Osteoblast (primary cell): Measurements from ENCODE around the gene TP53I3. TPM values are rescaled to one million over a fixed set of nuclear protein-coding genes. Genes with fewer than 3 reads are reported as not detected.

Experiments
- DNase-seq: peaks from one replicate; pipeline ENCODE4 v3.0.0; 2011; ENCODE audit warnings: low spot score, mixed read lengths; ENCODE audit not compliant: insufficient read length; ENCODE audit errors: missing footprints
- H2AFZ ChIP-seq: 2 replicates; pipeline ENCODE4 v1.6.0; 2011; ENCODE audit warnings: mild to moderate bottlenecking, low read length
- H3K27ac ChIP-seq: 2 replicates; pipeline ENCODE4 v1.5.1; 2011; ENCODE audit warnings: mild to moderate bottlenecking, low read depth, low read length, moderate library complexity
- H3K27me3 ChIP-seq: 2 replicates; pipeline ENCODE4 v1.6.0; 2012; ENCODE audit warnings: mild to moderate bottlenecking, control low read depth, inconsistent platforms, low read length, moderate library complexity; ENCODE audit not compliant: insufficient read depth
- H3K36me3 ChIP-seq: 2 replicates; pipeline ENCODE4 v1.5.1; 2011; ENCODE audit warnings: mild to moderate bottlenecking, low read length, control low read depth, moderate library complexity; ENCODE audit not compliant: insufficient read depth
- H3K4me1 ChIP-seq: 2 replicates; pipeline ENCODE4 v1.5.1; 2011; ENCODE audit warnings: mild to moderate bottlenecking, low read length, control low read depth, moderate library complexity; ENCODE audit not compliant: insufficient read depth
- H3K4me2 ChIP-seq: 2 replicates; pipeline ENCODE4 v1.6.0; 2011; ENCODE audit warnings: mild to moderate bottlenecking, low read length; ENCODE audit not compliant: insufficient read depth
- H3K4me3 ChIP-seq: fragments of 200-600 bp; sonication (generic); 3 replicates; pipeline ENCODE4 v1.5.1; 2012; ENCODE audit warnings: mild to moderate bottlenecking, low read length, inconsistent platforms; ENCODE audit not compliant: insufficient read depth
- H3K79me2 ChIP-seq: 2 replicates; pipeline ENCODE4 v1.6.0; 2012; ENCODE audit warnings: mild to moderate bottlenecking, low read length, control low read depth, inconsistent platforms; ENCODE audit not compliant: insufficient read depth
- H3K9me3 ChIP-seq: 2 replicates; pipeline ENCODE4 v1.5.1; 2011; ENCODE audit warnings: low read depth, low read length, control low read depth
- H4K20me1 ChIP-seq: 2 replicates; pipeline ENCODE4 v1.6.0; 2012; ENCODE audit warnings: mild to moderate bottlenecking, low read length, control low read depth; ENCODE audit not compliant: insufficient read depth
- CTCF ChIP-seq: IDR thresholded peaks from 2 replicates; pipeline ENCODE4 v1.5.1; 2011; ENCODE audit warnings: mild to moderate bottlenecking, low read depth, low read length, moderate library complexity; ENCODE audit errors: extremely low read depth
- total RNA-seq: library from RNA; depleted of rRNA; stranded (reverse); fragments of >200 nt; gene quantifications from 2 replicates; pipeline ENCODE4 v1.2.3, GENCODE V29; 2012

TP53I3 gene
- total RNA-seq, 1 donor, result 59.4 TPM

DNA sequence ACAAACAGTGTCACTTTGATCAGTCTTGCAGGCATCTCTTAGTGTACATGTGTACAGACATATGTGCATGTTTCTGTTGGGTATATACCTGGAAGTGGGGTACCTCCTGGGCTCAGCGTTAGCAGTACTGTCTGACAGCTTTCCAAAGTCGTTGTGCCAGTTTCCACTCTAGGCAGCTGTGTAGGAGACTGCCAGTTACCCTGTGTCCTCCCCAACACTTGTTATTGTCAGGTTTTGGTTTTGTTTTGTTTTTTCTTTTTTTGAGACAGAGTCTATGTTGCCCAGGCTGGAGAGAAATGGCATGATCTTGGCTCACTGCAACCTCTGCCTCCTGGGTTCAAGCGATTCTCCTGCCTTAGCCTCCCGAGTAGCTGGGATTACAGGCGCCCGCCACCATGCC, 28.9 kb downstream of the TP53I3 start:
- H2AFZ ChIP-seq, result no peak overlapping the region
- DNase-seq, result no peak
- H3K27me3 ChIP-seq, result no peaks in the 10 kb centered on the region
- no peak overlapping the region for H3K4me3 ChIP-seq
- no peaks in the 10 kb centered on the region for H3K79me2 ChIP-seq
- no peak overlapping the region for H3K27ac ChIP-seq
- no peaks in the 10 kb centered on the region for H4K20me1 ChIP-seq
- H3K36me3 ChIP-seq, result no peaks in the 10 kb centered on the region
- TF ChIP-seq CTCF, result no peak
- H3K9me3 ChIP-seq, result no peaks in the 10 kb centered on the region
- no peak overlapping the region for H3K4me2 ChIP-seq
- no peaks in the 10 kb centered on the region for H3K4me1 ChIP-seq

DNA sequence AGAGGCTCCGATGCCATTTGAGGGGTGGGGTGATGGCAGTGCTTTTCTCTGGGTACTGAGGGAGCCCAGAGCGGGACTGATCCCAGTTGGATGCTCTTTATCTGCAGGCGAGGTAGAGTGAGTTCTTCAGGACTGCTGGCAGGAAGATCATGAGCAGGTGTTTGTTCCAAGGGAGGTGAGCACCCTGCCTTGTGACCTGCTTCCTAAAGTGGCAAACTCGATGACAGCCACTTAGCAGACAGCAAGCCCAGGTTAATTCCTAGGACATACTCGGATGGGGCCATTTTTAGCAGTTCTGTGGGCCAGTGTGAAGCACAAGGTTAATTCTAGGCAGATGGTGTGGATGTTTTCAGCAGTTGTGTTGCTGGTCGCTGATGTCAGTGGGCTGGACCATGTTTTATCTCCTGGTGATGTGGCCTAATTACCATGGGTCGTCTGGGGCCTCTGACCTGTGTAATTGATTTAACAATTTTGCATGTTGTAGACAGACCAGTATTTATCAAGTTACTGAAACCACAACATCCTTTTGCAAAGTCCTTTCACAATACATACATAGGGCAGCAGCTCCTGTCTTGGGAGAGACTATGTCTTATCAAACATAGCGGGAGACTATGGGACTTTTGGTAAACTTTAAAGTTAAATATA, 30.1 kb downstream of the TP53I3 start:
- H3K4me1 ChIP-seq, result no peaks in the 10 kb centered on the region
- H3K27me3 ChIP-seq, result peaks cover 3% of the 10 kb centered on the region
- H2AFZ ChIP-seq, result no peak overlapping the region
- H3K79me2 ChIP-seq, result no peaks in the 10 kb centered on the region
- no peak overlapping the region for H3K27ac ChIP-seq
- no peak for DNase-seq
- no peaks in the 10 kb centered on the region for H3K9me3 ChIP-seq
- TF ChIP-seq CTCF, result no peak
- no peaks in the 10 kb centered on the region for H3K36me3 ChIP-seq
- H3K4me2 ChIP-seq, result no peak overlapping the region
- no peaks in the 10 kb centered on the region for H4K20me1 ChIP-seq
- H3K4me3 ChIP-seq, result no peak overlapping the region

DNA sequence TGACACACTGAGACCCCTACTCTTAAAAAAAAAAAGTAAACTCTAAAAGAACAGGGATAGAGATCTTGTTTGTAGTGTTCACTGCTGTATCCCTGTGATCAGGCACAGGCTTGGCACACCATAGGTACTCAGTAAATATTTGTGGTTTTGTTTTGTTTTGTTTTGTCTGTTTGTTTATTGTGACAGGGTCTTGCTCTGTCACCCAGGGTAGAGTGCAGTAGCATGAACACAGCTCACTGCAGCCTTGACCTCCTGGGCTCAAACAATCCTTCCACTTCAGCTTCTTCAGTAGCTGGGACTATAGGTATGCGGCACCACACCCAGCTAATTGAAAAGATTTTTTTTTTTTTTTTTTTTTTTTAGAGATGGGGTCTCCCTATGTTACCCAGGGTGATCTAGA, 31.7 kb downstream of the TP53I3 start:
- H3K27ac ChIP-seq, result no peak overlapping the region
- no peaks in the 10 kb centered on the region for H3K79me2 ChIP-seq
- no peak overlapping the region for H2AFZ ChIP-seq
- H3K4me1 ChIP-seq, result peaks cover 8% of the 10 kb centered on the region
- H3K4me3 ChIP-seq, result no peak overlapping the region
- no peak overlapping the region for H3K4me2 ChIP-seq
- H3K27me3 ChIP-seq, result peaks cover 3% of the 10 kb centered on the region
- no peaks in the 10 kb centered on the region for H3K9me3 ChIP-seq
- no peak for TF ChIP-seq CTCF
- no peaks in the 10 kb centered on the region for H3K36me3 ChIP-seq
- no peak for DNase-seq
- H4K20me1 ChIP-seq, result no peaks in the 10 kb centered on the region

- Histone ChIP-seq H3K79me2 (peaks cover 3% of the 10 kb centered on the region), H4K20me1 (no peaks in the 10 kb centered on the region), H3K4me2 (no peak overlapping the region), H3K4me3 (no peak overlapping the region), H3K4me1 (peaks cover 12% of the 10 kb centered on the region), H2AFZ (no peak overlapping the region), H3K36me3 (no peaks in the 10 kb centered on the region), H3K27me3 (peaks cover 3% of the 10 kb centered on the region), H3K27ac (no peak overlapping the region), H3K9me3 (no peaks in the 10 kb centered on the region)
- no peak for TF ChIP-seq CTCF
- DNase-seq, result no peak
Observed at GRCh38 chr2:24051833-24052232, 32.8 kb downstream of the TP53I3 start.
